GM18858 (cell line): Measurements from ENCODE around the gene HMGN1.
A peak's percentile ranks its signal among the peaks of the same experiment; 100 is the strongest.

Experiments
- ATAC-seq: cut with Tn5 transposase; IDR thresholded peaks from one replicate; pipeline ENCODE4 v1.9.1; 2021; ENCODE audit not compliant: unreplicated experiment

HMGN1 gene

DNA sequence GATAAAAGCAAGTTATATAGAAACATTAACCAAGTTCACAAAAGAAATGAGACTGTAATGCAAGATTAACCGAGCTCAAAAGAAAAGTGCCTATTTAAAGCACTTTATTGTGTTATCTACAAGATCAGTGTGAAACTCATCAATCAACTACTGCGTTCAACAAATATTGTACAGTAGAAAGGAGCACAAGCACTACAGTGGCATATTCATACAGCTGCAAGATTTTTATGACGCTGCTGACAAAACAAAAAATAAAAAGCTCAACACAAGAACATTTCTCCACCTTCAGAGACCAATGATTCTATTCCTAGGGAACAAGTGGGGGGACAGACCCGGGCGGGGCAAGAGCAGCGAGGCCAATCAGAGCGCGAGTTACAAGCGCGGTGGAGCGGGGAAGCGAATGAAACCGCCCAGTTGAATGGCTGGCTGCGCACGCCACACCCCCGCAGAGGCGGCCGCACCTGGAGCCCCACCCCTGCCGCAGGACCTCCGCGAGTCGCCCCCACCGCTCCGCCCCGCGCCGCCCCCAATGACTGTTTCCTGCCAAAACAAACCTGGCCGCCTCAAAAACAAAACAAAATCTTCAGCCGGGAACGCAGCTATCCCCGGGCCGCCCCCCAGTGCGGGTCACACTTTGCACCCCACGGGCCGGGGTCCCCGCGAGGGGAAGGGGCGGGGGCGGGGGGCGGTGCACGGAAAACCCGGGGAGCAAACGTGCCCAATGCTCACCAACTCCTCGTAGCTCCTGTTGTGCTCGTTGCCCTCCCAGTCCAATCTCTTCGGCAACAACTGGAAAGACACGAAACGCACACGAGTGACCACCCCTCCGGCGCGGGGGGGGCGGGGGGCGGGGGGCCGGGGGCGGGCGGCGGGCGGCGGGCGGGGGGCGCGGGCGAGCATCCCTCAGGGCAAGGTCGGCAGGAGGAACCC, 36.5 kb downstream of the HMGN1 start:
- peak; percentile 69 for ATAC-seq

DNA sequence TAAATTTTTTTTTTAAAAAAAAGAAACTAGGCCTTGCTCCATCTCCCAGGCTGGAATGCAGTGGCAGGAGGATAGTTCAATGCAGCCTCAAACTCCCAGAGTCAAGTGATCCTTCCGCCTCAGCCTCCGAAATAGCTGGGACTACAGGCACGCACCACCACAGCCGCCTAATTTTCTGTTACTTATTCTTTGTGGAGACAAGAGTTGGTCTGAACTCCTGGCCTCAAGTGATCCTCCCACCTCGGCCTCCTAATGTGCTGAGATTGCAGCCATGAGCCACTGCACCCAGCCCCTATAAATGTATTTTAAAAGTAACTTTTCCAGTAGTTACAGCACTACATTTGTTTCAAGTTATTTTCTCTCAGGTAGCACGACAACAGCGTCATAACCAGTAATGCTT, 37.7 kb downstream of the HMGN1 start:
- ATAC-seq: no peak

DNA sequence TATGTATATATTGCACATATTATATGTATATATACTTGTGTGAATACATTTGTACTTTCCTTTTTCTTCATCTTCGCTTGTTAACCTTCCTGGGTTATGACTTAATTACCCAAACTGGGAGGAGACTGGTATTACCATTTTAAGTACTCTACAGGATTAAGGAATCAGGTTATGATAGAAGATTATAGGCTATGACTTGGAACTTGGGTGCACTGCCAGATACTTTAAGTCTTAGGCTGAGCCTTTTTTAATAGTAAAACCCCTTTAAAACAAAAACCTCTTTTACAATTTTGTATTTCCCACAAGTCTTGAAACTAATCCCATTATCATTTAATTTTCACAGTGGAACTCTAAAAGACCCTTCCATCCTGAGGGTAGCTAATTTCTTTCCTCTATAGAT, 41.4 kb downstream of the HMGN1 start:
- ATAC-seq: no peak

DNA sequence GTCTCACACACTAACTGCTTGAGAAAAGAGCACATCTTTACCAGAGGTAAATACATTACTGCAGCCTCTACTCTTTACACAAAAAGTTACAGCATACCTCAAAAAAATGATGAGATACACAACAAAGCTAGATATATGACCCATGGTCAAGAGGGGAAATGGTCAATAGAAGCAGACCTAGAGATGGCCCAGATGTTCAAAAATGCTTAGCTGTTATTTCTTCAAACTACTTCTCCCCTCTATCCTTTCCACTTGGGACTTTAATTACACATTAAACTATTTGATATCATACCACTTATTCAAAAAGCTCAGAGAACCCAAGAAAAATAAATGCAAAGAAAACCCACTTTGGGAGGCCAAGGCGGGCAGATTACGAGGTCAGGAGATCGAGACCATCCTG, 48.3 kb downstream of the HMGN1 start:
- ATAC-seq: no peak

DNA sequence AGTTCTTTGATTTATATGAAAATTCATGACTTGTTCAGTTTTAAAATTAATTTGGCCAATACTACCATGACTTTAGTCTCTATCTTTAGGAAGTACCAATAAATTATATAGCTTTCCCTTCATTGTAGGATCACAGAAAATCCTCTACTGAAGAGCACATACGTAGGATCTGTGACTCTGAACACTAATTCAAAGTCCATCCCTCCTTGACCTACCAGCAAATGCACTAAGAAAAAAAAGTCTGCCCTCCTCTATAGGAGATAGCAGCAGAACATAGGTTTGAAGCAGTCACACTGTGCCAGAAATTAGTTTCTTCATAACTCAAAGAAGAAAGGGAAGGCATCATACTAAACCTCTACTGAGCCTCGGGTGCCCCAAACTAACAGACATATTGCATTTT, 52.0 kb downstream of the HMGN1 start:
- ATAC-seq: no peak
